Stimulated activated CD8-positive, alpha-beta memory T cell treated with anti-CD3 and anti-CD28 coated beads, Interleukin-15, amount 100 ng/mL, for 1 hour (primary cell): ENCODE measurements around the gene B3GNT7.
"Not testable (repeated sequence)": the region's sequence is repeated elsewhere in the genome, so short reads cannot be mapped to it uniquely, and the experiment has no call there.

ENCODE experiments used
- DNase-seq: peaks from one replicate; pipeline ENCODE4 v3.0.0-alpha.2; 2020; ENCODE audit warnings: low read depth

B3GNT7 gene

GRCh38 chr2:231403421-231404182, 8.1 kb downstream of the B3GNT7 start:
- not testable (repeated sequence) for DNase-seq

DNA sequence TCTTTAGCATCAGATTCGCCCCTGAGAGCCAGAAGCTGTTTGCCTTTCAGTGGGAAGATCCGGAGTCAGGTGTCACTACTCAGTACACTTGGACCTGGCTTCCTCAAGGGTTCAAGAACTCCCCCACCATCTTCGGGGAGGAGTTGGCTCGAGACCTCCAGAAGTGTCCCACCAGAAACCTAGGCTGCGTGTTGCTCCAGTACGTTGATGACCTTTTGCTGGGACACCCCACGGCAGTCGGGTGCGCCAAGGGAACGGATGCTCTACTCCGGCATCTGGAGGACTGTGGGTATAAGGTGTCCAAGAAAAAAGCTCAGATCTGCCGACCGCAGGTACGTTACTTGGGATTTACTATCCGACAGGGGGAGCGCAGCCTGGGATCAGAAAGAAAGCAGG, 8.7 kb downstream of the B3GNT7 start:
- DNase-seq, result not testable (repeated sequence)

GRCh38 chr2:231405601-231406367, 10.3 kb downstream of the B3GNT7 start:
- not testable (repeated sequence) for DNase-seq

DNA sequence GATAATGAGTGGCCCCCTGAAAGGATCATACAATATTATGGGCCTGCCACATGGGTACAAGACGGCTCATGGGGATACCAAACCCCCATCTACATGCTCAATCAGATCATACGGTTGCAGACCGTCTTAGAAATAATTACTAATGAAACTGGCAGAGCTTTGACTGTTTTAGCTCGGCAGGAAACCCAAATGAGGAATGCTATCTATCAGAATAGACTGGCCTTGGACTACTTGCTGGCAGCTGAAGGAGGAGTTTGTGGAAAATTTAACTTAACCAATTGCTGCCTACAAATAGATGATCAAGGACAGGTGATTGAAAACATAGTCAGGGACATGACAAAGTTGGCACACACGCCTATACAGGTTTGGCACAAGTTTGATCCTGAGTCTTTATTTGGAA, 12.2 kb downstream of the B3GNT7 start:
- DNase-seq, result not testable (repeated sequence)

DNA sequence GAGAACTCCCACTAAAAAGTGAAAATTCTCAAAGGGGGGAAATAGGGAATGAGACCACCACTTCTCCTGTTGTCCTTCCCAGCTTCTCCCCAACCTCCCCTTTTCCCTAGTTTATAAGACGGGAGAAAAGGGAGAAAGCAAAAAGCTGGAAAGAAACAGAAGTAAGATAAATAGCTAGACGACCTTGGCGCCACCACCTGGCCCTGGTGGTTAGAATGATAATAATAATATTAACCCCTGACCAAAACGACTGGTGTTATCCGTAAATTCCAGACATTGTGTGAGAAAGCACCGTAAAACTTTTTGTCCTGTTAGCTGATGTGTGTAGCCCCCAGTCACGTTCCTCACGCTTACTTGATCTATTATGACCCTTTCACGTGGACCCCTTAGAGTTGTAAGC, 12.8 kb downstream of the B3GNT7 start:
- not testable (repeated sequence) for DNase-seq

DNA sequence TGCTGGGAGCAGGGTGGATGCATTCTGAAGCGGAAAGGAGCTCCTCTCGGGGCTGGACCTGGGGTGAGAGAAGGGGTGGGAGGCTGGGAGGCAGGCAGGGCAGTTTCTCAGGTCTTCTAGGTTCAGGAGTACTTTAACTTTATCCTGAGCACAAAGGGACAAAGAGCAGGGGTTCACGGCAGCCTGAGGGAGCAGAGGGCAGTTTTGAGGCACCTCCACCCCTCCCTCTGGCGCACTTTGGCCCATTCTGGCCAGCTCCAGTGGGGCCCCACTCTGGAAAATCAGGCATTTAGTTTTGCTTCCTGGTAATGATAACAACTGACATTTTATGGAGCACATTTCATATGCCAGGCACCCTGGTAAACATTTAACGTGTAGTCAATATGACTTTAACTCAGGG, 14.3 kb downstream of the B3GNT7 start:
- no peak for DNase-seq

- no peak for DNase-seq
Measured at GRCh38 chr2:231410293-231411004, 14.9 kb downstream of the B3GNT7 start.

GRCh38 chr2:231411237-231411636, 15.7 kb downstream of the B3GNT7 start:
- DNase-seq, result no peak

- DNase-seq, result peak; percentile 53
Measured at GRCh38 chr2:231411831-231412617, 16.5 kb downstream of the B3GNT7 start.

GRCh38 chr2:231412618-231412963, 17.1 kb downstream of the B3GNT7 start:
- DNase-seq, result no peak

DNA sequence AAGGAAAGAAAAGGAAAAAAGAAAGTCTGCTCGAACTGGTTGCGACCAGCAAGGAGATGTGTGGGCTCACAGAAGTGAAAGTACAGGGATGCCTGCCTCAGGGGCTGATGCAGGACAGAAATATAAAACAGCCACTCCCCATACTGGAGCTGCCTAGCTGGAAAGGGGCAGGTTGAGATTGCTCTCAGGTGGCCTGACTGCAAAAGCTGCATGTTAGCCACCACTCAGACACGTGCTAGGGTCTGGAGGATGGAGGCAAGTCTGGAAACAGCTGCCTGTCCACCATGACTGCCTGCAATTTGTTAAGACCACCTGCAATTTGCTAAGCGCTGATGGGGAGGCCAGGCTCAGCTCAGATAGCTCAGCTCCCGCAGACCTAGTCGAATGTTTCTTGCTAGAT, 17.9 kb downstream of the B3GNT7 start:
- no peak for DNase-seq

- DNase-seq, result no peak
Measured at GRCh38 chr2:231413921-231414476, 18.5 kb downstream of the B3GNT7 start.

DNA sequence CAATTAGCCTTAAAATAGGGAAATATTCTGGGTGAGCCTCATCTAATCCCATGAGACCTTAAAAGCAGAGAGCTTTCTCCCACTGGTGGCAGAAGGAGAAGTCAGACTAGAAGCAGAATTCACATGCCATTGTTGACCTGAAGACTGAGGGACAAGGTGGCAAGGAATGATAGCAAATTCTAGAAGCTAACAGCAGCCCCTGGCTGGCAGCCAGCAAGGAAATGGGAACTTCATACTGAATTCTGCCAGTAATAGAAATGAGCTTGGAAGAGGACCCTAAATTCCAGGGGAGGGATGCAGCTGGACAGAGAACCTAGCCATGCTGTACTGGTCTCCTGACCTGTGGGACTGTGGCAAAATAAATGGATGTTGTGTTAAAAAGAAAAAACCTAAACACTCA, 19.5 kb downstream of the B3GNT7 start:
- DNase-seq, result no peak

DNA sequence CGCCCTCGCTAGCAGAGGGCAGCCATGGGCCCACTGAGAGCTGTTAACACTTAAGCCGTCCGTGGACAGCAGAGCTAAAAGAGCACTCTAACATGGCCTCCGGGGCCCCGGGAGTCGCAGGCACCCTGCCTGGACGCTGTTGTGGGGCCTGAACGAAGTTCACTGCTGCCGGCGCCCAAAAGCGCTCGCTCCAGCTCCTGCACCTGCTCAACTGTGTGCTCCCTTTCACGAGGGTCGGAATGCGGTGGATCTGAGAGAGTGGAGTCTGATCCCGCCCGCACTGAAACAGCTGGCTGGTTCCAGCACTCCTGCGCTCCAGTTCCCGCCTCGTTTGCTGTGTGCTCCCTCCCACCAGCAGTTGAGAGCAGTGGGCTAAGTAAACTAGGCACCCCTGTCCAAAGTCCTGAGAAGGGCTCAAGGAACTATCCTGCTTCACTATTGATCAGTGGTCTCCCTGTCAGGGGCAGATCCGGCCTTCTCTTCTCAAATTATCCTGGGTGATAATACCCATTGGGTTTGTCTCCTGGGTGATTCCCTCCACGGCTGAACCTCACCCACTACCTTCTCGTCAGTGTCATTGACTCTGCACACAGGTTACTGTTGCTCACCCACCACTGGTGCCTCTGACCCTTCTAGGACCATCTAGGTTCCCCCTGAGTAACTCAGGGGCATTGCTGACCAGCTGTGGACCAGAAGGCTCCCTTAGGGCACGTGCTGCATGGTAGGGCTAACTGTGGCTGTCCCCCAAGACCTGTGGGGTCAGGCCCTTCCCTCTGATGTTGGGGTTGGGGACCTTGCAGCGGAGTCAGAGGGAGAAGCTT, 23.5 kb downstream of the B3GNT7 start:
- no peak for DNase-seq

GRCh38 chr2:231421051-231421580, 25.6 kb downstream of the B3GNT7 start:
- DNase-seq, result no peak

GRCh38 chr2:231422056-231422455, 26.5 kb downstream of the B3GNT7 start:
- no peak for DNase-seq

- DNase-seq, result no peak
Measured at GRCh38 chr2:231423176-231423575, 27.7 kb downstream of the B3GNT7 start.

DNA sequence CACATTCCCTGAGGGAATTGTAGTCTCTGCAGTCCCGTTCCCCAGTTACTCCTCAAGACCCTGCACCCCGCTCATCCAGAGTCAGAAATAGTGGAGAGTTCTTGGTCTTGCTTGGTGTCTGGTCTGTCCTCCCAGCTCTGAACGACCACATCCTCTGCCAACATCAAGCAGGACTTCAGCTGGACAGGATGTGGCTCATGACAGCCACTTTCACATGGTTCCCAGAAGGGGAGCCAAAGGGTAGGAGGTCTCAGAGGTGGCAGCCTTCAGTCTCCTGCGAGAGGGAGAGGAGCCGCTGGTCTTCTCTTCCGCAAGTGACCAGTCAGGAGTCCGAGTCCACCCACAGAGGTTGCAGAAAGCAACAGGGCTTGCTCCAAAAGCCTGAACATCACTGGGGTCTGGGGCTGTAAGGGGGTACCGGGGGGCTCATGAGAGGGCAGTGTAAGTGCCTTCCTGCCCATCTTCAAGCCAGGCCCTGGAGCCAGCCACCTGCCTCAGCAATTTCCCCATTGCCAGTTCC, 29.8 kb downstream of the B3GNT7 start:
- no peak for DNase-seq

GRCh38 chr2:231425811-231426703, 30.5 kb downstream of the B3GNT7 start:
- peak; percentile 21 for DNase-seq
